HepG2 (cell line): Measurements from ENCODE around the gene STRADA. TPM values are rescaled to one million over a fixed set of nuclear protein-coding genes. Genes with fewer than 3 reads are reported as not detected.

ENCODE experiments used
- ARHGAP35 ChIP-seq: sonication (generic); formaldehyde crosslinking; IDR thresholded peaks from 2 replicates; pipeline ENCODE4 v1.9.0; 2022; ENCODE audit warnings: mild to moderate bottlenecking, inconsistent platforms, moderate library complexity, missing genetic modification reagents, borderline replicate concordance
- BHLHE40 ChIP-seq: IDR thresholded peaks from 2 replicates; pipeline ENCODE4 v1.6.1; 2011; ENCODE audit warnings: low read length, improper control_type of control experiment
- CEBPB ChIP-seq: IDR thresholded peaks from 2 replicates; pipeline ENCODE4 v1.6.1; 2011; ENCODE audit warnings: low read depth, low read length, improper control_type of control experiment, borderline replicate concordance
- EED ChIP-seq: sonication (generic); formaldehyde crosslinking; IDR thresholded peaks from 2 replicates; pipeline ENCODE4 v1.5.0; 2020; ENCODE audit warnings: mild to moderate bottlenecking, missing genetic modification reagents
- KLF12 ChIP-seq: sonication (generic); formaldehyde crosslinking; IDR thresholded peaks from 2 replicates; pipeline ENCODE4 v1.4.0; 2020; ENCODE audit warnings: missing genetic modification reagents, borderline replicate concordance
- SMARCC2 ChIP-seq: fragments of 450-650 bp; IDR thresholded peaks from 2 replicates; pipeline ENCODE4 v1.6.1; 2017; ENCODE audit warnings: antibody characterized with exemption, mild to moderate bottlenecking
- XRCC5 ChIP-seq: fragments of 200-400 bp; formaldehyde crosslinking; optimal IDR thresholded peaks from 2 replicates; pipeline ENCODE3; 2017; ENCODE audit warnings: mild to moderate bottlenecking, low read length
- ZC3H13 ChIP-seq: sonication (generic); formaldehyde crosslinking; IDR thresholded peaks from 2 replicates; pipeline ENCODE4 v1.8.1; 2023; ENCODE audit warnings: mild to moderate bottlenecking, missing genetic modification reagents, moderate library complexity
- ZFP41 ChIP-seq: sonication (generic); formaldehyde crosslinking; IDR thresholded peaks from 2 replicates; pipeline ENCODE4 v1.4.0; 2020; ENCODE audit warnings: mild to moderate bottlenecking, missing genetic modification reagents, borderline replicate concordance
- ZMYM2 ChIP-seq: sonication (generic); formaldehyde crosslinking; IDR thresholded peaks from 2 replicates; pipeline ENCODE4 v1.8.0; 2022; ENCODE audit warnings: mild to moderate bottlenecking, missing genetic modification reagents
- ZNF160 ChIP-seq: sonication (generic); formaldehyde crosslinking; IDR thresholded peaks from 2 replicates; pipeline ENCODE4 v1.8.0; 2022; ENCODE audit warnings: mild to moderate bottlenecking, inconsistent platforms, missing genetic modification reagents
- ZNF615 ChIP-seq: sonication (generic); formaldehyde crosslinking; IDR thresholded peaks from 2 replicates; pipeline ENCODE4 v1.5.0; 2020; ENCODE audit warnings: mild to moderate bottlenecking, missing genetic modification reagents, borderline replicate concordance
- ZNF772 ChIP-seq: sonication (generic); formaldehyde crosslinking; IDR thresholded peaks from 2 replicates; pipeline ENCODE4 v1.5.0; 2020; ENCODE audit warnings: mild to moderate bottlenecking, missing genetic modification reagents
- polyA plus RNA-seq, 8 experiments: library from polyadenylated mRNA; depleted of rRNA in 3 of 8; stranded (reverse) in 7 of 8; unstranded in 1 of 8; fragments of >200 nt; fragmentation: Illumina TruSeq in 4 of 8; extraction: Trizol in 4 of 8; gene quantifications; 2 replicates each; pipeline versions ENCODE4 v1.2.1 to v1.2.3, GENCODE V29; 2011 to 2016; ENCODE audit warnings: low read depth in 4 of 8, missing spikeins in 1 of 8, mixed read lengths in 1 of 8; ENCODE audit not compliant: insufficient read depth in 1 of 8
- total RNA-seq, 5 experiments: library from RNA; depleted of rRNA; stranded (reverse); fragments of >200 nt; fragmentation: Illumina TruSeq; extraction: Trizol; gene quantifications; 2 replicates each; pipeline ENCODE4 v1.2.3, GENCODE V29; 2016; ENCODE audit warnings: low read depth in 1 of 5
- TF ChIP-seq, protein P1 (sequence below): IDR thresholded peaks from 2 replicates; pipeline ENCODE4 v1.6.1; 2016; ENCODE audit warnings: missing biosample characterization, missing genetic modification reagents, low read depth
- TF ChIP-seq, protein P2 (sequence below): IDR thresholded peaks from 2 replicates; pipeline ENCODE4 v1.6.1; 2016; ENCODE audit warnings: mild to moderate bottlenecking, missing biosample characterization, missing genetic modification reagents
- TF ChIP-seq, protein P3 (sequence below): sonication (generic); formaldehyde crosslinking; IDR thresholded peaks from 2 replicates; pipeline ENCODE4 v1.4.0; 2020; ENCODE audit warnings: mild to moderate bottlenecking, missing genetic modification reagents, borderline replicate concordance

STRADA gene
- total and polyA plus RNA-seq, 2 of the 13 experiments (the other 11 are each of a cell fraction or from before 2014, with no cell fraction given) = 17.6 to 17.9 TPM

DNA sequence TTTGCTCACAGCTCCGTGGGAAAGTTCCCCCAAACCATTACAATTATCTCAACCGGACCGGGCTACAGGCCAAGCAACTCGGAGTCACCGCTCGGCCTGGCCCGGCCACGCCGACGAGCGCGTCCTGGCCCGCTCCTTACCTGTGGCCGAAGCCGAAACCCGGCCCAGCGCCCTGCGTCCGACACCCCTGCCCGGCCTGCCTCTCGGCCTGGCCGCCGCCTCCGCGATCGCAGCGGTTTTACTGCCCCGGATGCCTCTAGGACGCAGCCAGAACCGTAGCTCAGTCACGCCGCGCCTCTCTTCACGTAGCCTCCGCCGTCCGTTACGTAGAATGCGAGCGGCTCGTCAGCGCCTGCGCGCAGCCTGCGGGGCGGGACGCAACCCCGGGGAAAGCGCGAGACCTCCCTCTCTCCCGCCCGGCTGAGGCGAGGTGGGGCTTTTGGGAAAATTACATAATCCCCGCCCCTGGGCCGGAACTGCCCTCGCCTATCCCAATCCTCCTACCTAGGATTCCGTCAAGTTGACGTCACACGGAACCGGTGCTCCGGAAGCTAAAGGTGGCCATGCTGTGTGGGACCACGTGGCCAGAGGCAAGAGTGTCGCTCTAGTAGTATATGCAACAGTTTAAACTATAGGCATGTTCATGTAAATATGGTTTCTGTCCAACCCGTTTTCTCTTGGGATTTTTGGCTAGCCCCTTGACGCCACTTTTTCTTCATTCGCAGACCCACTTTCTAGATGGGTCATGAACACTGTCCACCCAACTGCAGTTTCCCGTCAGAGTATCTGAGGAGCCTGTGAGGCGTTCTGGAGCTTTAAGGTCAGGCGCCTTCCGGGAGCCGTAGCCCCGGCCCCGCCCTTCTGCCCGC, 31.9 kb upstream of the STRADA start, which contains the start of gene CCDC47 (continued):
- TF ChIP-seq ZC3H13 (CRISPR knock-in tag) (peak; percentile 93; the same call in 1 of the 2 replicates), EED (CRISPR knock-in tag) (no peak), ZMYM2 (CRISPR knock-in tag) (peak; percentile 66), ZNF772 (CRISPR knock-in tag) (peak; percentile 21), ZNF160 (peak; percentile 75; the same call in 1 of the 2 replicates), BHLHE40 (no peak; the same call in 1 of the 2 replicates), KLF12 (CRISPR knock-in tag) (peak; percentile 90), SMARCC2 (no peak), CEBPB (peak; percentile 85), ARHGAP35 (CRISPR knock-in tag) (peak; percentile 88; the same call in 1 of the 2 replicates), XRCC5 (peak; percentile 42), ZNF615 (no peak), ZFP41 (CRISPR knock-in tag) (0 out of 2 replicates have a peak, but pooled peaks have one; percentile 45)
- TF ChIP-seq, protein P1, sequence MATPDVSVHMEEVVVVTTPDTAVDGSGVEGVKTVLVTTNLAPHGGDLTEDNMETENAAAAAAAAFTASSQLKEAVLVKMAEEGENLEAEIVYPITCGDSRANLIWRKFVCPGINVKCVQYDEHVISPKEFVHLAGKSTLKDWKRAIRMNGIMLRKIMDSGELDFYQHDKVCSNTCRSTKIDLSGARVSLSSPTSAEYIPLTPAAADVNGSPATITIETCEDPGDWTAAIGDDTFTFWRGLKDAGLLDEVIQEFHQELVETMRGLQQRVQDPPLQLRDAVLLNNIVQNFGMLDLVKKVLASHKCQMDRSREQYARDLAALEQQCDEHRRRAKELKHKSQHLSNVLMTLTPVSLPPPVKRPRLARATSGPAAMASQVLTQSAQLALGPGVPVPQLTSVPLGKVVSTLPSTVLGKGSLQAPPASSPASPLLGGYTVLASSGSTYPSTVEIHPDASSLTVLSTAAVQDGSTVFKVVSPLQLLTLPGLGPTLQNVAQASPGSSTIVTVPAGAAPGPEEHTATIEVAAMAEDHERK (CRISPR knock-in tag) = peak; percentile 90
- TF ChIP-seq, protein P2, sequence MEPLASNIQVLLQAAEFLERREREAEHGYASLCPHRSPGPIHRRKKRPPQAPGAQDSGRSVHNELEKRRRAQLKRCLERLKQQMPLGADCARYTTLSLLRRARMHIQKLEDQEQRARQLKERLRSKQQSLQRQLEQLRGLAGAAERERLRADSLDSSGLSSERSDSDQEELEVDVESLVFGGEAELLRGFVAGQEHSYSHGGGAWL (CRISPR knock-in tag) = peak; percentile 76
- TF ChIP-seq, protein P3, sequence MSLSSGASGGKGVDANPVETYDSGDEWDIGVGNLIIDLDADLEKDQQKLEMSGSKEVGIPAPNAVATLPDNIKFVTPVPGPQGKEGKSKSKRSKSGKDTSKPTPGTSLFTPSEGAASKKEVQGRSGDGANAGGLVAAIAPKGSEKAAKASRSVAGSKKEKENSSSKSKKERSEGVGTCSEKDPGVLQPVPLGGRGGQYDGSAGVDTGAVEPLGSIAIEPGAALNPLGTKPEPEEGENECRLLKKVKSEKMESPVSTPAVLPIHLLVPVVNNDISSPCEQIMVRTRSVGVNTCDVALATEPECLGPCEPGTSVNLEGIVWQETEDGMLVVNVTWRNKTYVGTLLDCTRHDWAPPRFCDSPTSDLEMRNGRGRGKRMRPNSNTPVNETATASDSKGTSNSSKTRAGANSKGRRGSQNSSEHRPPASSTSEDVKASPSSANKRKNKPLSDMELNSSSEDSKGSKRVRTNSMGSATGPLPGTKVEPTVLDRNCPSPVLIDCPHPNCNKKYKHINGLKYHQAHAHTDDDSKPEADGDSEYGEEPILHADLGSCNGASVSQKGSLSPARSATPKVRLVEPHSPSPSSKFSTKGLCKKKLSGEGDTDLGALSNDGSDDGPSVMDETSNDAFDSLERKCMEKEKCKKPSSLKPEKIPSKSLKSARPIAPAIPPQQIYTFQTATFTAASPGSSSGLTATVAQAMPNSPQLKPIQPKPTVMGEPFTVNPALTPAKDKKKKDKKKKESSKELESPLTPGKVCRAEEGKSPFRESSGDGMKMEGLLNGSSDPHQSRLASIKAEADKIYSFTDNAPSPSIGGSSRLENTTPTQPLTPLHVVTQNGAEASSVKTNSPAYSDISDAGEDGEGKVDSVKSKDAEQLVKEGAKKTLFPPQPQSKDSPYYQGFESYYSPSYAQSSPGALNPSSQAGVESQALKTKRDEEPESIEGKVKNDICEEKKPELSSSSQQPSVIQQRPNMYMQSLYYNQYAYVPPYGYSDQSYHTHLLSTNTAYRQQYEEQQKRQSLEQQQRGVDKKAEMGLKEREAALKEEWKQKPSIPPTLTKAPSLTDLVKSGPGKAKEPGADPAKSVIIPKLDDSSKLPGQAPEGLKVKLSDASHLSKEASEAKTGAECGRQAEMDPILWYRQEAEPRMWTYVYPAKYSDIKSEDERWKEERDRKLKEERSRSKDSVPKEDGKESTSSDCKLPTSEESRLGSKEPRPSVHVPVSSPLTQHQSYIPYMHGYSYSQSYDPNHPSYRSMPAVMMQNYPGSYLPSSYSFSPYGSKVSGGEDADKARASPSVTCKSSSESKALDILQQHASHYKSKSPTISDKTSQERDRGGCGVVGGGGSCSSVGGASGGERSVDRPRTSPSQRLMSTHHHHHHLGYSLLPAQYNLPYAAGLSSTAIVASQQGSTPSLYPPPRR (CRISPR knock-in tag) = peak; percentile 62
